ENCODE results near the gene RABGAP1L.
"Not testable (repeated sequence)": the region's sequence is repeated elsewhere in the genome, so short reads cannot be mapped to it uniquely, and the experiment has no call there.

RABGAP1L gene

GRCh38 chr1:174166530-174167264 lies 7.4 kb downstream of the RABGAP1L start:
- Histone ChIP-seq H3K4me3 (ENCODE audit: low read depth, low read length) (no peak overlapping the region), H3K27me3 (ENCODE audit: control insufficient read depth, insufficient read depth, low read length) (no peaks in the 10 kb centered on the region), H3K9me3 (ENCODE audit: control insufficient read depth, insufficient read depth, low read depth, low read length) (no peaks in the 10 kb centered on the region), H3K36me3 (ENCODE audit: control insufficient read depth, insufficient read depth, low read length) (no peaks in the 10 kb centered on the region), H3K4me1 (ENCODE audit: control insufficient read depth, insufficient read depth, low read length) (peaks cover 4% of the 10 kb centered on the region), H3K27ac (ENCODE audit: low read depth, low read length) (no peak overlapping the region), H3K9ac (ENCODE audit: low read length) (no peak overlapping the region)

- Histone ChIP-seq H3K27me3 (ENCODE audit: control insufficient read depth, insufficient read depth, low read length) (no peaks in the 10 kb centered on the region), H3K9me3 (ENCODE audit: control insufficient read depth, insufficient read depth, low read depth, low read length) (no peaks in the 10 kb centered on the region), H3K4me1 (ENCODE audit: control insufficient read depth, insufficient read depth, low read length) (peaks cover 2% of the 10 kb centered on the region), H3K9ac (ENCODE audit: low read length) (no peak overlapping the region), H3K4me3 (ENCODE audit: low read depth, low read length) (no peak overlapping the region), H3K27ac (ENCODE audit: low read depth, low read length) (no peak overlapping the region), H3K36me3 (ENCODE audit: control insufficient read depth, insufficient read depth, low read length) (no peaks in the 10 kb centered on the region)
These were observed 8.0 kb downstream of the RABGAP1L start for GRCh38 chr1:174167265-174167803.

- H3K9me3 ChIP-seq (ENCODE audit: control insufficient read depth, insufficient read depth, low read depth, low read length), result no peaks in the 10 kb centered on the region
- no peaks in the 10 kb centered on the region for H3K27me3 ChIP-seq (ENCODE audit: control insufficient read depth, insufficient read depth, low read length)
- no peaks in the 10 kb centered on the region for H3K36me3 ChIP-seq (ENCODE audit: control insufficient read depth, insufficient read depth, low read length)
- H3K4me3 ChIP-seq (ENCODE audit: low read depth, low read length), result no peak overlapping the region
- H3K4me1 ChIP-seq (ENCODE audit: control insufficient read depth, insufficient read depth, low read length), result no peaks in the 10 kb centered on the region
- H3K27ac ChIP-seq (ENCODE audit: low read depth, low read length), result no peak overlapping the region
- no peak overlapping the region for H3K9ac ChIP-seq (ENCODE audit: low read length)
These were observed 10.0 kb downstream of the RABGAP1L start for GRCh38 chr1:174169342-174169741.

- no peak overlapping the region for H3K27ac ChIP-seq (ENCODE audit: low read depth, low read length)
- no peaks in the 10 kb centered on the region for H3K9me3 ChIP-seq (ENCODE audit: control insufficient read depth, insufficient read depth, low read depth, low read length)
- no peak overlapping the region for H3K4me3 ChIP-seq (ENCODE audit: low read depth, low read length)
- H3K4me1 ChIP-seq (ENCODE audit: control insufficient read depth, insufficient read depth, low read length), result no peaks in the 10 kb centered on the region
- H3K9ac ChIP-seq (ENCODE audit: low read length), result no peak overlapping the region
- no peaks in the 10 kb centered on the region for H3K36me3 ChIP-seq (ENCODE audit: control insufficient read depth, insufficient read depth, low read length)
- no peaks in the 10 kb centered on the region for H3K27me3 ChIP-seq (ENCODE audit: control insufficient read depth, insufficient read depth, low read length)
These were observed 11.8 kb downstream of the RABGAP1L start for GRCh38 chr1:174171073-174171472.

- H3K9ac ChIP-seq (ENCODE audit: low read length), result no peak overlapping the region
- H3K27me3 ChIP-seq (ENCODE audit: control insufficient read depth, insufficient read depth, low read length), result no peaks in the 10 kb centered on the region
- H3K36me3 ChIP-seq (ENCODE audit: control insufficient read depth, insufficient read depth, low read length), result no peaks in the 10 kb centered on the region
- no peaks in the 10 kb centered on the region for H3K4me1 ChIP-seq (ENCODE audit: control insufficient read depth, insufficient read depth, low read length)
- no peak overlapping the region for H3K4me3 ChIP-seq (ENCODE audit: low read depth, low read length)
- no peak overlapping the region for H3K27ac ChIP-seq (ENCODE audit: low read depth, low read length)
- no peaks in the 10 kb centered on the region for H3K9me3 ChIP-seq (ENCODE audit: control insufficient read depth, insufficient read depth, low read depth, low read length)
These were observed 15.4 kb downstream of the RABGAP1L start for GRCh38 chr1:174174461-174175329.

GRCh38 chr1:174178459-174178858 lies 19.1 kb downstream of the RABGAP1L start:
- H3K36me3 ChIP-seq (ENCODE audit: control insufficient read depth, insufficient read depth, low read length); H3K27ac ChIP-seq (ENCODE audit: low read depth, low read length); H3K9ac ChIP-seq (ENCODE audit: low read length); H3K9me3 ChIP-seq (ENCODE audit: control insufficient read depth, insufficient read depth, low read depth, low read length); H3K4me3 ChIP-seq (ENCODE audit: low read depth, low read length); H3K4me1 ChIP-seq (ENCODE audit: control insufficient read depth, insufficient read depth, low read length); H3K27me3 ChIP-seq (ENCODE audit: control insufficient read depth, insufficient read depth, low read length): not testable (repeated sequence)

GRCh38 chr1:174189428-174190062 lies 30.2 kb downstream of the RABGAP1L start:
- Histone ChIP-seq H3K9me3 (ENCODE audit: control insufficient read depth, insufficient read depth, low read depth, low read length) (peaks cover 6% of the 10 kb centered on the region; the same call in 1 of the 2 replicates), H3K9ac (ENCODE audit: low read length) (no peak overlapping the region), H3K4me1 (ENCODE audit: control insufficient read depth, insufficient read depth, low read length) (no peaks in the 10 kb centered on the region), H3K36me3 (ENCODE audit: control insufficient read depth, insufficient read depth, low read length) (no peaks in the 10 kb centered on the region), H3K27me3 (ENCODE audit: control insufficient read depth, insufficient read depth, low read length) (no peaks in the 10 kb centered on the region), H3K27ac (ENCODE audit: low read depth, low read length) (no peak overlapping the region), H3K4me3 (ENCODE audit: low read depth, low read length) (no peak overlapping the region)

GRCh38 chr1:174190691-174191199 lies 31.4 kb downstream of the RABGAP1L start:
- no peaks in the 10 kb centered on the region for H3K4me1 ChIP-seq (ENCODE audit: control insufficient read depth, insufficient read depth, low read length)
- no peak overlapping the region for H3K27ac ChIP-seq (ENCODE audit: low read depth, low read length)

GRCh38 chr1:174191349-174191862 lies 32.1 kb downstream of the RABGAP1L start:
- Histone ChIP-seq H3K4me3 (ENCODE audit: low read depth, low read length) (no peak overlapping the region), H3K36me3 (ENCODE audit: control insufficient read depth, insufficient read depth, low read length) (no peaks in the 10 kb centered on the region), H3K9me3 (ENCODE audit: control insufficient read depth, insufficient read depth, low read depth, low read length) (peaks cover 6% of the 10 kb centered on the region; the same call in 1 of the 2 replicates), H3K27me3 (ENCODE audit: control insufficient read depth, insufficient read depth, low read length) (no peaks in the 10 kb centered on the region), H3K4me1 (ENCODE audit: control insufficient read depth, insufficient read depth, low read length) (no peaks in the 10 kb centered on the region), H3K9ac (ENCODE audit: low read length) (no peak overlapping the region), H3K27ac (ENCODE audit: low read depth, low read length) (no peak overlapping the region)

More at GRCh38 chr1:174190691-174191199, 31.4 kb downstream of the RABGAP1L start:
- Histone ChIP-seq H3K36me3 (ENCODE audit: control insufficient read depth, insufficient read depth, low read length) (no peaks in the 10 kb centered on the region), H3K27me3 (ENCODE audit: control insufficient read depth, insufficient read depth, low read length) (no peaks in the 10 kb centered on the region), H3K9me3 (ENCODE audit: control insufficient read depth, insufficient read depth, low read depth, low read length) (peaks cover 6% of the 10 kb centered on the region; the same call in 1 of the 2 replicates), H3K9ac (ENCODE audit: low read length) (no peak overlapping the region), H3K4me3 (ENCODE audit: low read depth, low read length) (no peak overlapping the region)

GRCh38 chr1:174194461-174194860 lies 35.1 kb downstream of the RABGAP1L start:
- no peaks in the 10 kb centered on the region for H3K36me3 ChIP-seq (ENCODE audit: control insufficient read depth, insufficient read depth, low read length)
- H3K27me3 ChIP-seq (ENCODE audit: control insufficient read depth, insufficient read depth, low read length), result no peaks in the 10 kb centered on the region
- no peak overlapping the region for H3K27ac ChIP-seq (ENCODE audit: low read depth, low read length)
- H3K9me3 ChIP-seq (ENCODE audit: control insufficient read depth, insufficient read depth, low read depth, low read length), result no peaks in the 10 kb centered on the region
- H3K4me1 ChIP-seq (ENCODE audit: control insufficient read depth, insufficient read depth, low read length), result no peaks in the 10 kb centered on the region
- no peak overlapping the region for H3K9ac ChIP-seq (ENCODE audit: low read length)
- H3K4me3 ChIP-seq (ENCODE audit: low read depth, low read length), result no peak overlapping the region
